A673 (cell line): ENCODE measurements around the gene GULP1. TPM values are rescaled to one million over a fixed set of nuclear protein-coding genes. Genes with fewer than 3 reads are reported as not detected.
A peak's percentile ranks its signal among the peaks of the same experiment; 100 is the strongest.

Experiments used
- BruUV-seq: library from RNA; stranded (reverse); fragments of 400-500 nt; replicated peaks from 2 replicates; lab custom pipeline; 2021; lab: Mats Ljungman, UMichigan
- CTCF ChIA-PET: fragments of 300-600 bp; sonication (Branson Sonifier 250); formaldehyde crosslinking; loops from one replicate; lab custom pipeline; 2022; ENCODE audit warnings: antibody characterized with exemption; lab: Charles Lee
- POLR2A ChIA-PET: fragments of 300-600 bp; sonication (Branson Sonifier 250); formaldehyde crosslinking; loops from one replicate; lab custom pipeline; 2022; ENCODE audit warnings: antibody characterized with exemption; ENCODE audit not compliant: low non-redundant PET; lab: Charles Lee
- DNase-seq: peaks from one replicate; pipeline ENCODE4 v3.0.0-alpha.2; 2015; ENCODE audit warnings: low spot score
- H3K27ac ChIP-seq: fragments of 200-600 bp; sonication (generic); 2 replicates; pipeline ENCODE4 v1.5.1; 2016; ENCODE audit warnings: mixed run types, low read depth, mild to moderate bottlenecking, mixed read lengths, antibody characterized with exemption, low read length; ENCODE audit not compliant: poor library complexity, severe bottlenecking
- H3K27me3 ChIP-seq: fragments of 200-600 bp; sonication (generic); replicated peaks from 2 replicates; pipeline ENCODE4 v1.6.1; 2017; ENCODE audit warnings: mixed run types, low read depth, mild to moderate bottlenecking, mixed read lengths, antibody characterized with exemption, low read length; ENCODE audit not compliant: insufficient read depth, poor library complexity
- H3K36me3 ChIP-seq: fragments of 200-600 bp; sonication (generic); 2 replicates; pipeline ENCODE4 v1.6.1; 2016; ENCODE audit warnings: mixed run types, mild to moderate bottlenecking, mixed read lengths, antibody characterized with exemption, low read length; ENCODE audit not compliant: insufficient read depth, poor library complexity, severe bottlenecking
- H3K4me1 ChIP-seq: fragments of 200-600 bp; sonication (generic); 2 replicates; pipeline ENCODE4 v1.6.1; 2017; ENCODE audit warnings: mixed run types, mild to moderate bottlenecking, mixed read lengths, antibody characterized with exemption, low read length; ENCODE audit not compliant: insufficient read depth, poor library complexity, severe bottlenecking
- H3K4me3 ChIP-seq: fragments of 200-600 bp; sonication (generic); 2 replicates; pipeline ENCODE4 v1.5.1; 2016; ENCODE audit warnings: low read depth, mixed run types, mild to moderate bottlenecking, mixed read lengths, low read length; ENCODE audit not compliant: poor library complexity, severe bottlenecking
- H3K9me3 ChIP-seq: fragments of 200-600 bp; sonication (generic); 2 replicates; pipeline ENCODE4 v1.6.1; 2016; ENCODE audit warnings: mixed run types, low read depth, mild to moderate bottlenecking, mixed read lengths, antibody characterized with exemption, low read length; ENCODE audit not compliant: poor library complexity, severe bottlenecking
- CTCF ChIP-seq: fragments of 300-800, 200-600 bp; sonication (generic); conservative IDR thresholded peaks from 2 replicates; pipeline ENCODE4 v1.5.1; 2017; ENCODE audit warnings: low read depth, mild to moderate bottlenecking, antibody characterized with exemption, low read length, moderate library complexity, mixed read lengths
- EZH2 ChIP-seq: fragments of 200-600 bp; sonication (generic); IDR thresholded peaks from 2 replicates; pipeline ENCODE4 v1.6.1; 2017; ENCODE audit warnings: borderline replicate concordance, low read depth, mild to moderate bottlenecking, mixed read lengths, antibody characterized with exemption, low read length; ENCODE audit not compliant: poor library complexity, severe bottlenecking
- intact Hi-C: fragments of 100-400 bp; cut with micrococcal nuclease; formaldehyde crosslinking; loops from one replicate; pipeline ENCODE4 v1.10.0; 2022; ENCODE audit not compliant: unreplicated experiment
- total RNA-seq: library from RNA; stranded (reverse); gene quantifications from 2 replicates; pipeline ENCODE4 v1.2.3, GENCODE V29; 2021

The GULP1 gene
- total RNA-seq, 1 experiment from 2014 or later, result 7.2 TPM

GRCh38 chr2:188285049-188285448, 6.6 kb upstream of the GULP1 start:
- H3K27ac ChIP-seq, result no peak overlapping the region
- no peaks in the 10 kb centered on the region for H3K36me3 ChIP-seq
- H3K27me3 ChIP-seq, result no peaks in the 10 kb centered on the region
- no peaks in the 10 kb centered on the region for H3K4me1 ChIP-seq
- no TSS peak for BruUV-seq
- H3K4me3 ChIP-seq, result no peak overlapping the region
- no peak for TF ChIP-seq CTCF
- no peak for TF ChIP-seq EZH2
- intact Hi-C loops, result no loop called here
- no peak for DNase-seq
- POLR2A ChIA-PET, result no interaction called here
- H3K9me3 ChIP-seq, result no peaks in the 10 kb centered on the region
- CTCF ChIA-PET, result no interaction called here

GRCh38 chr2:188285774-188286173, 5.9 kb upstream of the GULP1 start:
- ChIA-PET POLR2A (no interaction called here), CTCF (no interaction called here)
- BruUV-seq, result no TSS peak
- no peaks in the 10 kb centered on the region for H3K36me3 ChIP-seq
- no peaks in the 10 kb centered on the region for H3K9me3 ChIP-seq
- DNase-seq, result no peak
- no peak overlapping the region for H3K4me3 ChIP-seq
- H3K4me1 ChIP-seq, result no peaks in the 10 kb centered on the region
- no peak for TF ChIP-seq CTCF
- TF ChIP-seq EZH2, result no peak
- H3K27me3 ChIP-seq, result no peaks in the 10 kb centered on the region
- intact Hi-C loops, result no loop called here
- no peak overlapping the region for H3K27ac ChIP-seq

DNA sequence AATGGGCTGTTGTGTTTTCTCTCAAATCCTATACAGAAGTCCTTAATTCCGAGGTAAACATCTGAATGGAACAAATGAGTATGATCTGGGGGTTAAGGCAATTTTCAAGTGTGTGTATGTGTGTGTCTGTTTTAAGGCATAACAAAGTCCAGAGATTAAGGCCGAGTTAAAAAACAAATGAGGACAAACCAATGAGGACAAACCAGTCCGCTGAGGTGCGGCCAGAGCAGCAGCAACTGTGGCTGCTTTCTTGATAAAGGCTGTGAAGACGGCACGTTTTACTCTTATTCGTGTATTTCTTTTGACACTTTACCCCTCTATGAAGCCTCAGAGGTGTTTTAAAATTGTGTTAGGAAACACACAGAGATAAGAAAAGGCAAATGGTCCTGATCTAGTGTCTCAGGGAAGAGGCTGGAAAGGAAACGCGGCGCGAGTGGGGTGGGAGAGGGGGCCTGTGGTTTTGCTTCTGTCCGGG, 495 bp upstream of the GULP1 start:
- Histone ChIP-seq H3K9me3 (no peaks in the 10 kb centered on the region), H3K27me3 (no peaks in the 10 kb centered on the region), H3K4me3 (peak overlapping the region; percentile 66), H3K36me3 (no peaks in the 10 kb centered on the region), H3K4me1 (peaks cover 9% of the 10 kb centered on the region), H3K27ac (no peak overlapping the region)
- TF ChIP-seq EZH2, result no peak
- no peak for TF ChIP-seq CTCF
- CTCF ChIA-PET, result interaction anchor here (0.6 to 1.0 kb wide), 2 partner anchors 78 to 1116 kb away, joined by 3 to 6 read pairs; no protein-coding TSS in a partner anchor
- intact Hi-C loops, result loop anchor here (2.0 to 5.0 kb wide), 2 partner anchors 78 to 221 kb away; no protein-coding TSS in a partner anchor
- BruUV-seq, result no TSS peak
- POLR2A ChIA-PET, result no interaction called here
- no peak for DNase-seq
